ENCODE data around the gene DUSP10. TPM values are rescaled to one million over a fixed set of nuclear protein-coding genes. Genes with fewer than 3 reads are reported as not detected.
A peak's percentile ranks its signal among the peaks of the same experiment; 100 is the strongest.

DUSP10 gene
- total and polyA plus RNA-seq, 9 donors = 0.81 to 8.5 (median 2.0) TPM

- no peak for DNase-seq
Measured at GRCh38 chr1:221765527-221765926, 23.6 kb upstream of the DUSP10 start.

GRCh38 chr1:221762121-221762520 lies 20.2 kb upstream of the DUSP10 start:
- 54 to 60% (median 59%) methylated on average over 2 of the region's 2 CpGs for WGBS, 3 donors
- Histone ChIP-seq H3K36me3 (no peaks in the 10 kb centered on the region), H3K9me3 (no peaks in the 10 kb centered on the region), H3K27me3 (no peaks in the 10 kb centered on the region), H3K27ac (peak overlapping the region in 1 of 2 donors; percentile 12), H3K4me1 (ENCODE audit: insufficient read depth) (peaks cover 5% of the 10 kb centered on the region), H3K4me3 (no peak overlapping the region)
- intact Hi-C loops (cut with DNase I) = no loop called here
- TF ChIP-seq POLR2A (IDR thresholded peaks at IDR 0.05) = no peak
- TF ChIP-seq CTCF (IDR thresholded peaks at IDR 0.05) = no peak
- no peak for TF ChIP-seq EP300 (IDR thresholded peaks at IDR 0.05)
- DNase-seq = no peak

More at GRCh38 chr1:221765527-221765926, 23.6 kb upstream of the DUSP10 start:
- intact Hi-C loops (cut with DNase I) = no loop called here
- WGBS, 3 donors = 32 to 37% (median 33%) methylated on average over 2 of the region's 2 CpGs
- Histone ChIP-seq H3K9me3 (no peaks in the 10 kb centered on the region), H3K4me3 (no peak overlapping the region), H3K27ac (no peak overlapping the region), H3K36me3 (no peaks in the 10 kb centered on the region), H3K27me3 (no peaks in the 10 kb centered on the region), H3K4me1 (ENCODE audit: insufficient read depth) (peaks cover 5% of the 10 kb centered on the region)
- TF ChIP-seq POLR2A (IDR thresholded peaks at IDR 0.05) = no peak
- no peak for TF ChIP-seq CTCF (IDR thresholded peaks at IDR 0.05)
- no peak for TF ChIP-seq EP300 (IDR thresholded peaks at IDR 0.05)

- DNase-seq = no peak
- H3K9me3 ChIP-seq = no peaks in the 10 kb centered on the region
- no peaks in the 10 kb centered on the region for H3K27me3 ChIP-seq
- intact Hi-C loops (cut with DNase I) = no loop called here
- no peak overlapping the region for H3K4me3 ChIP-seq
- H3K4me1 ChIP-seq (ENCODE audit: insufficient read depth) = peaks cover 5% of the 10 kb centered on the region
- TF ChIP-seq POLR2A (IDR thresholded peaks at IDR 0.05) = no peak
- no peak for TF ChIP-seq CTCF (IDR thresholded peaks at IDR 0.05)
- TF ChIP-seq EP300 (IDR thresholded peaks at IDR 0.05) = no peak
- H3K36me3 ChIP-seq = no peaks in the 10 kb centered on the region
- 10 to 28% (median 19%) methylated on average over 4 of the region's 4 CpGs for WGBS, 3 donors
- H3K27ac ChIP-seq = no peak overlapping the region
Measured at GRCh38 chr1:221761354-221762002, 19.6 kb upstream of the DUSP10 start.

- Histone ChIP-seq H3K4me3 (no peak overlapping the region), H3K9me3 (no peaks in the 10 kb centered on the region), H3K36me3 (no peaks in the 10 kb centered on the region), H3K27me3 (no peaks in the 10 kb centered on the region), H3K27ac (no peak overlapping the region), H3K4me1 (ENCODE audit: insufficient read depth) (peaks cover 5% of the 10 kb centered on the region)
- TF ChIP-seq POLR2A (IDR thresholded peaks at IDR 0.05) (no peak), CTCF (IDR thresholded peaks at IDR 0.05) (no peak), EP300 (IDR thresholded peaks at IDR 0.05) (no peak)
- 46 to 51% (median 47%) methylated on average over 3 of the region's 3 CpGs for WGBS, 3 donors
- intact Hi-C loops (cut with DNase I) = no loop called here
- DNase-seq = no peak
Measured at GRCh38 chr1:221760911-221761310, 19.0 kb upstream of the DUSP10 start.

All from ovary (tissue), 9 donors.